ENCODE measurements around the gene RAB31. TPM values are rescaled to one million over a fixed set of nuclear protein-coding genes. Genes with fewer than 3 reads are reported as not detected.

The RAB31 gene
- total RNA-seq, 1 experiment from 2014 or later, result 9.5 TPM

GRCh38 chr18:9679125-9679524 lies 29.0 kb upstream of the RAB31 start:
- intact Hi-C loops (cut with micrococcal nuclease; ENCODE audit: unreplicated experiment), result no loop called here
- POLR2A ChIA-PET, result no interaction called here
- Histone ChIP-seq H3K4me1 (peaks cover 11% of the 10 kb centered on the region; the same call in 1 of the 2 replicates), H3K27me3 (replicated peaks; ENCODE audit: control insufficient read depth, insufficient read depth, low read length) (no peaks in the 10 kb centered on the region), H3K9me3 (no peaks in the 10 kb centered on the region), H3K36me3 (ENCODE audit: control insufficient read depth, insufficient read depth, low read length) (no peaks in the 10 kb centered on the region), H3K4me3 (ENCODE audit: low read depth, low read length) (no peak overlapping the region)
- H3K36me3 Mint-ChIP-seq (ENCODE audit: insufficient read depth, unreplicated experiment), result peaks cover 4% of the 10 kb centered on the region
- CTCF ChIA-PET, result no interaction called here
- H3K4me3 Mint-ChIP-seq (ENCODE audit: unreplicated experiment), result no peak overlapping the region
- no peaks in the 10 kb centered on the region for H3K27me3 Mint-ChIP-seq (ENCODE audit: insufficient read depth, unreplicated experiment)
- DNase-seq, result no peak
- H3K4me1 Mint-ChIP-seq (ENCODE audit: low read depth, unreplicated experiment), result peaks cover 22% of the 10 kb centered on the region
- H3K27ac Mint-ChIP-seq (ENCODE audit: unreplicated experiment), result no peak overlapping the region
- H3K9me3 Mint-ChIP-seq (ENCODE audit: unreplicated experiment), result no peaks in the 10 kb centered on the region
- BruUV-seq (replicated peaks), result no TSS peak
- TF ChIP-seq, protein P1, sequence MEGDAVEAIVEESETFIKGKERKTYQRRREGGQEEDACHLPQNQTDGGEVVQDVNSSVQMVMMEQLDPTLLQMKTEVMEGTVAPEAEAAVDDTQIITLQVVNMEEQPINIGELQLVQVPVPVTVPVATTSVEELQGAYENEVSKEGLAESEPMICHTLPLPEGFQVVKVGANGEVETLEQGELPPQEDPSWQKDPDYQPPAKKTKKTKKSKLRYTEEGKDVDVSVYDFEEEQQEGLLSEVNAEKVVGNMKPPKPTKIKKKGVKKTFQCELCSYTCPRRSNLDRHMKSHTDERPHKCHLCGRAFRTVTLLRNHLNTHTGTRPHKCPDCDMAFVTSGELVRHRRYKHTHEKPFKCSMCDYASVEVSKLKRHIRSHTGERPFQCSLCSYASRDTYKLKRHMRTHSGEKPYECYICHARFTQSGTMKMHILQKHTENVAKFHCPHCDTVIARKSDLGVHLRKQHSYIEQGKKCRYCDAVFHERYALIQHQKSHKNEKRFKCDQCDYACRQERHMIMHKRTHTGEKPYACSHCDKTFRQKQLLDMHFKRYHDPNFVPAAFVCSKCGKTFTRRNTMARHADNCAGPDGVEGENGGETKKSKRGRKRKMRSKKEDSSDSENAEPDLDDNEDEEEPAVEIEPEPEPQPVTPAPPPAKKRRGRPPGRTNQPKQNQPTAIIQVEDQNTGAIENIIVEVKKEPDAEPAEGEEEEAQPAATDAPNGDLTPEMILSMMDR (IDR thresholded peaks at IDR 0.05; ENCODE audit: insufficient read depth in 1 of 2, low read depth in 1 of 2, low read length in 1 of 2, severe bottlenecking in 1 of 2, unreplicated experiment in 1 of 2), result no peak

DNA sequence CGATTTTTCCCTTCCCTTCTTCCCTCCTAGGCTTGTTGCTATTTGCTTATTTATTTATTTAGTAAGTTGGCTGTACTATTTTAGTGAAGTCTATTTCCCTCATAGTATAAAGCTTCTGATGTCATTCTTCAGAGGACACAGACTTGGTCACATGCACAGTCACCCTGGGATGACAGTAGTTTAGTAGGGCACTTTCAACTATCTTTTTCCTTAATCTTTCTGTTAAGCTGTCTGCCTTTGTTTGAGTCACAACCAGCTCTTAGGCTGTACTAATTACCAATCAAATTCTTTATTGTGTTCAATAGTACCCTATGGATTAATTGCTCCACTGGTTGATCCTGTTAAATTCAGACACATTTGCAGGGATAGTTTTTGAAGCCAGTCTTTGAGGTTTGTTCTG lies 26.9 kb upstream of the RAB31 start:
- BruUV-seq (replicated peaks), result no TSS peak
- Histone ChIP-seq H3K27me3 (replicated peaks; ENCODE audit: control insufficient read depth, insufficient read depth, low read length) (no peaks in the 10 kb centered on the region), H3K9me3 (no peaks in the 10 kb centered on the region), H3K36me3 (ENCODE audit: control insufficient read depth, insufficient read depth, low read length) (no peaks in the 10 kb centered on the region), H3K4me3 (ENCODE audit: low read depth, low read length) (no peak overlapping the region), H3K4me1 (peaks cover 12% of the 10 kb centered on the region; the same call in 1 of the 2 replicates)
- H3K4me1 Mint-ChIP-seq (ENCODE audit: low read depth, unreplicated experiment), result peaks cover 11% of the 10 kb centered on the region
- H3K9me3 Mint-ChIP-seq (ENCODE audit: unreplicated experiment), result no peaks in the 10 kb centered on the region
- ChIA-PET POLR2A (no interaction called here), CTCF (interaction anchor here (0.6 kb wide), 1 partner anchor 20 kb away, joined by 3 read pairs; no protein-coding TSS in a partner anchor)
- no peak overlapping the region for H3K27ac Mint-ChIP-seq (ENCODE audit: unreplicated experiment)
- TF ChIP-seq, protein P1 (IDR thresholded peaks at IDR 0.05; ENCODE audit: insufficient read depth in 1 of 2, low read depth in 1 of 2, low read length in 1 of 2, severe bottlenecking in 1 of 2, unreplicated experiment in 1 of 2), result no peak
- intact Hi-C loops (cut with micrococcal nuclease; ENCODE audit: unreplicated experiment), result loop anchor here (5.0 kb wide), 1 partner anchor 271 kb away; no protein-coding TSS in a partner anchor
- no peaks in the 10 kb centered on the region for H3K27me3 Mint-ChIP-seq (ENCODE audit: insufficient read depth, unreplicated experiment)
- no peak overlapping the region for H3K4me3 Mint-ChIP-seq (ENCODE audit: unreplicated experiment)
- H3K36me3 Mint-ChIP-seq (ENCODE audit: insufficient read depth, unreplicated experiment), result no peaks in the 10 kb centered on the region
- no peak for DNase-seq

DNA sequence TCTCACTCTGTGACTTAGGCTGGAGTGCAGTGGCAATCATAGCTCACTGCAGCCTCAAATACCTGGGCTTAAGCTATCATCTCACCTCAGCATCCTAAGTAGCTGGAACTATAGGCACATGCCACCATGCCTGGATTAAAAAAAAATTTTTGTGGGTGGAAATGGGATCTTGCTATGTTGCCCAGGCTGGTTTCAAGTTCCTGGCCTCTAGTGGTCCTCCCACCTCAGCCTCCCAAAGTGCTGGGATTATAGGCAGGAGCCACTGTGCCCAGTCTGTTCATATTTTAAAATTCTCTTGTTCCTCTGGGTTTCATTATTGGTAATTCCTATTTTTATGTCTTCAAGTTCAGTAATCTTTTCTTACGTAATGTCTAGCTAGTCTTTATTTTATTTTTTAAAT lies 25.5 kb upstream of the RAB31 start:
- Histone ChIP-seq H3K27me3 (replicated peaks; ENCODE audit: control insufficient read depth, insufficient read depth, low read length) (no peaks in the 10 kb centered on the region), H3K4me3 (ENCODE audit: low read depth, low read length) (no peak overlapping the region), H3K4me1 (peaks cover 12% of the 10 kb centered on the region; the same call in 1 of the 2 replicates), H3K9me3 (no peaks in the 10 kb centered on the region), H3K36me3 (ENCODE audit: control insufficient read depth, insufficient read depth, low read length) (no peaks in the 10 kb centered on the region)
- H3K27me3 Mint-ChIP-seq (ENCODE audit: insufficient read depth, unreplicated experiment), result no peaks in the 10 kb centered on the region
- no peak overlapping the region for H3K4me3 Mint-ChIP-seq (ENCODE audit: unreplicated experiment)
- no peak overlapping the region for H3K27ac Mint-ChIP-seq (ENCODE audit: unreplicated experiment)
- TF ChIP-seq, protein P1 (IDR thresholded peaks at IDR 0.05; ENCODE audit: insufficient read depth in 1 of 2, low read depth in 1 of 2, low read length in 1 of 2, severe bottlenecking in 1 of 2, unreplicated experiment in 1 of 2), result no peak
- ChIA-PET CTCF (no interaction called here), POLR2A (no interaction called here)
- intact Hi-C loops (cut with micrococcal nuclease; ENCODE audit: unreplicated experiment), result loop anchor here (5.0 kb wide), 1 partner anchor 270 kb away; no protein-coding TSS in a partner anchor
- H3K36me3 Mint-ChIP-seq (ENCODE audit: insufficient read depth, unreplicated experiment), result no peaks in the 10 kb centered on the region
- no peak for DNase-seq
- H3K4me1 Mint-ChIP-seq (ENCODE audit: low read depth, unreplicated experiment), result peaks cover 11% of the 10 kb centered on the region
- no peaks in the 10 kb centered on the region for H3K9me3 Mint-ChIP-seq (ENCODE audit: unreplicated experiment)
- no TSS peak for BruUV-seq (replicated peaks)
